Measurements from ENCODE around the gene CC2D1A. TPM values are rescaled to one million over a fixed set of nuclear protein-coding genes. Genes with fewer than 3 reads are reported as not detected.

The CC2D1A gene
- total RNA-seq, 1 donor from 2014 or later = 35.4 TPM

DNA sequence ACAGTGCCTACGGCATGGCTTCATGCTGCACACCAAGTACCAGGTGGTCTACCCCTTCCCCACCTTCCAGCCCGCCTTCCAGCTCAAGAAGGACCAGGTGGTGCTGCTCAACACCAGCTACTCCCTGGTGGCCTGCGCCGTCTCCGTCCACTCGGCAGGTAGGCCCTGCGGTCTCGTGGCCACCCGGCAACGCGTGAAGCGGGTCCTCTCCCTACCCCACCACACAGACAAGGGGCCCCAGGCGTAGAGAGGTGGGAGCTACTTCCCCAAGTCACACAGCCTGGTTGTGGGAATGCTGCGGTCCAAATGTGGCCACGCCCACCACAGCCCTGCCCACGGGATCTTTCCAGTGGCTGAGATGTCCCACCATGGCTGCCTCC lies 50.4 kb downstream of the CC2D1A start:
- H3K4me3 Mint-ChIP-seq = no peak overlapping the region
- peaks cover 7% of the 10 kb centered on the region for H3K4me1 Mint-ChIP-seq (ENCODE audit: unreplicated experiment)
- no peaks in the 10 kb centered on the region for H3K27me3 Mint-ChIP-seq
- H3K36me3 Mint-ChIP-seq = peaks cover 5% of the 10 kb centered on the region
- TF ChIP-seq, protein P1, sequence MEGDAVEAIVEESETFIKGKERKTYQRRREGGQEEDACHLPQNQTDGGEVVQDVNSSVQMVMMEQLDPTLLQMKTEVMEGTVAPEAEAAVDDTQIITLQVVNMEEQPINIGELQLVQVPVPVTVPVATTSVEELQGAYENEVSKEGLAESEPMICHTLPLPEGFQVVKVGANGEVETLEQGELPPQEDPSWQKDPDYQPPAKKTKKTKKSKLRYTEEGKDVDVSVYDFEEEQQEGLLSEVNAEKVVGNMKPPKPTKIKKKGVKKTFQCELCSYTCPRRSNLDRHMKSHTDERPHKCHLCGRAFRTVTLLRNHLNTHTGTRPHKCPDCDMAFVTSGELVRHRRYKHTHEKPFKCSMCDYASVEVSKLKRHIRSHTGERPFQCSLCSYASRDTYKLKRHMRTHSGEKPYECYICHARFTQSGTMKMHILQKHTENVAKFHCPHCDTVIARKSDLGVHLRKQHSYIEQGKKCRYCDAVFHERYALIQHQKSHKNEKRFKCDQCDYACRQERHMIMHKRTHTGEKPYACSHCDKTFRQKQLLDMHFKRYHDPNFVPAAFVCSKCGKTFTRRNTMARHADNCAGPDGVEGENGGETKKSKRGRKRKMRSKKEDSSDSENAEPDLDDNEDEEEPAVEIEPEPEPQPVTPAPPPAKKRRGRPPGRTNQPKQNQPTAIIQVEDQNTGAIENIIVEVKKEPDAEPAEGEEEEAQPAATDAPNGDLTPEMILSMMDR (conservative IDR thresholded peaks at IDR 0.05) = no peak
- DNase-seq (ENCODE audit: extremely low spot score, unreplicated experiment) = no peak
- no peak overlapping the region for H3K27ac Mint-ChIP-seq
- H3K9me3 Mint-ChIP-seq = no peaks in the 10 kb centered on the region

DNA sequence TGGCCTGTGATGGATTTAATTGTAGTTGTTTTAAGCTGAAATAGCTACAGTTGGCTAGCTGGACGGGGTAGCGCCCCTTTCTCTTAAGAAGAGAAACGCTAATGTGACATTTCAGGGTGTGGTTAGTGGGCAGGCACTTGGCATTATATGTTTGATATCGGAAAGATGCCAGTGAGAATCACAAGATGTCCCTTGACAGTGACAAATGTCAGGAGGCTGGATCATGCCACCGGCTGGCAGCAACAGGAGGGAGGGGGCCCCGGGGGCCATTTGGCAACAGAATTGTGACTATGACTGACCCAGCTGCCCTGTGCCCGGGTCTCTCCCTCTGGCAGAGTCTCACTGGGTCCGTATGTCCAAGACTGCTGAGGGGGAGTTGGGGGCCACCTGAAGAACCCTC lies 51.0 kb downstream of the CC2D1A start:
- Mint-ChIP-seq H3K36me3 (peaks cover 9% of the 10 kb centered on the region), H3K4me1 (ENCODE audit: unreplicated experiment) (peaks cover 7% of the 10 kb centered on the region), H3K4me3 (no peak overlapping the region), H3K27me3 (no peaks in the 10 kb centered on the region), H3K9me3 (no peaks in the 10 kb centered on the region), H3K27ac (no peak overlapping the region)
- TF ChIP-seq, protein P1 (conservative IDR thresholded peaks at IDR 0.05) = no peak
- DNase-seq (ENCODE audit: extremely low spot score, unreplicated experiment) = no peak

DNA sequence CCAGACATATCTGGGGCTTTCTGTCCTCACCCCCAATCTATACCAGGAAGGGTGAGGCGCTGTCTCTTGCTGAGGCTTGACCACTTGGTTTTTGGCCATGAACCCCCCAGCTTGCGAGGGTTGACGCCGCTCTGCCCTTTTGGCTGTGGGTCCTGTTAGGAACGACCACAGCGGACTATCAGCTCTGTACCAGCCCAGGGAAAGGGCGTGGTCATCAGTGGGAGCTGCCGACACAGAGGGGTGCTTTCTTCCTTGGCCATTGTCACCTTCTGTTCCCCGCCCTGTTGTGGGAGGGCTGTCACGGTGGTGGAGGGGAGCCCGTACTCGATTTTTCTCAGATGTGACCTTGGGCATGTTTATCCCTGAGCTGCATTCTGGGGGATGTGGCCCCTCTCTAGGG lies 52.0 kb downstream of the CC2D1A start:
- peaks cover 9% of the 10 kb centered on the region for H3K36me3 Mint-ChIP-seq
- TF ChIP-seq, protein P1 (conservative IDR thresholded peaks at IDR 0.05) = no peak
- DNase-seq (ENCODE audit: extremely low spot score, unreplicated experiment) = no peak
- no peaks in the 10 kb centered on the region for H3K27me3 Mint-ChIP-seq
- H3K4me3 Mint-ChIP-seq = no peak overlapping the region
- peaks cover 7% of the 10 kb centered on the region for H3K4me1 Mint-ChIP-seq (ENCODE audit: unreplicated experiment)
- no peak overlapping the region for H3K27ac Mint-ChIP-seq
- H3K9me3 Mint-ChIP-seq = no peaks in the 10 kb centered on the region

DNA sequence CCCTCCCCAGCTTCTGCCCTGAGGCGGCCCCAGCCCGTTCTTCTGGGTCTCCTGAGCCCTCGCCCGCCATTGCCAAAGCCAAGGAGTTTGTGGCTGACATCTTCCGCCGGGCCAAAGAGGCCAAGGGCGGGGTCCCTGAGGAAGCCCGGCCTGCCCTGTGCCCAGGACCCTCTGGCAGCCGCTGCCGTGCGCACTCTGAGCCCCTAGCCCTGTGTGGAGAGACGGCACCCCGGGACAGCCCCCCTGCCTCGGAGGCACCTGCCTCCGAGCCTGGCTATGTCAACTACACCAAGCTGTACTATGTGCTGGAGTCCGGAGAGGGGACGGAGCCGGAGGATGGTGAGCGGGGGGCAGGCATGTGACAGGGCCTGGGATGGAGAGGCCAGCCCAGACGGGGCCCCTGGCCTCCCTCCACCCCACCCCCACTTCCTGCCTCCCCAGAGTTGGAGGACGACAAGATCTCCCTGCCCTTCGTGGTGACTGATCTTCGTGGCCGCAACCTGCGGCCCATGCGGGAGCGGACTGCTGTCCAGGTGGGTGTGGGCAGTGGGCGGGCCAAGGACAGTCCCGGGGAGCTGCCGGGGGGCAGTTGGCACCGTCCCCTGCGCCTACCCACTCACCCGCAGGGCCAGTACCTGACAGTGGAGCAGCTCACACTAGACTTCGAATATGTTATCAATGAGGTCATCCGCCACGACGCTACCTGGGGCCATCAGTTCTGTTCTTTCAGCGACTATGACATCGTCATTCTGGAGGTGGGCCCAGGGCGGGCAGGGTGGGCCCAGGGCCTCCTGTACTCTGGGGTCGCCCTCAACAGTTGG lies 53.4 kb downstream of the CC2D1A start:
- Mint-ChIP-seq H3K4me1 (ENCODE audit: unreplicated experiment) (no peaks in the 10 kb centered on the region), H3K9me3 (no peaks in the 10 kb centered on the region), H3K27ac (no peak overlapping the region), H3K27me3 (no peaks in the 10 kb centered on the region), H3K4me3 (no peak overlapping the region), H3K36me3 (peaks cover 9% of the 10 kb centered on the region)
- DNase-seq (ENCODE audit: extremely low spot score, unreplicated experiment) = no peak
- TF ChIP-seq, protein P1 (conservative IDR thresholded peaks at IDR 0.05) = no peak

DNA sequence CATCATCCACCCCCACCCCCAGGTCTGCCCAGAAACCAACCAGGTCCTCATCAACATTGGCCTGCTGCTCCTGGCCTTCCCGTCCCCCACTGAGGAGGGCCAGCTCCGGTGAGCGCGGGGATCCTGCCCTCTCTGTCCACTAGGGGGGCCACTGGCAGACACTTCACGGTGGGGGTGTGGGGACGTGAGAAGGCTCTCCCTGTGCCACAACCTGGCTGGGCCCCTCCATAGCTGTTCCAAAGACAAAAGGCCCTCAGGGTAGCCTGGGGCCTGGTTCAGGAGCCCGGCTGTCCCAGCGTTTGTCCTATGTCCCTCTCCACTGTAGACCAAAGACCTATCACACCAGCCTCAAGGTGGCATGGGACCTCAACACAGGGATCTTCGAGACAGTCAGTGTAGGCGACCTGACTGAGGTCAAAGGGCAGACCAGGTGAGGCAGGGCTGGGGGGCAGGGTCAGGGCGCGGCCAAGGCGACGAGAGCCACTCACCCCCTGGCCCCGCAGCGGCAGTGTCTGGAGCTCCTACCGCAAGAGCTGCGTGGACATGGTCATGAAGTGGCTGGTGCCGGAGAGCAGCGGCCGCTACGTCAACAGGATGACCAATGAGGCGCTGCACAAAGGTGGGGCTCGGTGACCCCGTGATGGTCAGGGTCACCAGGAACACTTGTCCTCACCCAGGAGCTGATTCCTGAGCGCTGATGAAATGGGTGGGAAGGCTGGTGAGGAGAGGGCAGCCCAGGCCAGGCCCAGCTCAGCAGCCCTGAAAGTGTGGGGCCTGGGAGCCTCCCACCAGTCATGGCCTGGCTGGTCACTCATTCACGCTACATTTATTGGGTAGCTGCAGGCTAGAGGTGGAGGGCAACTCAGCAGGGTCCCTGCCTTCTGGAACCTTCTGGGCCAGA lies 54.2 kb downstream of the CC2D1A start:
- no peaks in the 10 kb centered on the region for H3K4me1 Mint-ChIP-seq (ENCODE audit: unreplicated experiment)
- no peak for DNase-seq (ENCODE audit: extremely low spot score, unreplicated experiment)
- TF ChIP-seq, protein P1 (conservative IDR thresholded peaks at IDR 0.05) = peak; percentile 54

More for the DNA sequence above, 54.2 kb downstream of the CC2D1A start:
- Mint-ChIP-seq H3K27me3 (no peaks in the 10 kb centered on the region), H3K36me3 (peaks cover 13% of the 10 kb centered on the region), H3K4me3 (no peak overlapping the region), H3K27ac (no peak overlapping the region), H3K9me3 (no peaks in the 10 kb centered on the region)
